Tibial nerve (tissue), 4 donors: ENCODE measurements around the gene HOXB9. TPM values are rescaled to one million over a fixed set of nuclear protein-coding genes. Genes with fewer than 3 reads are reported as not detected.

Experiments used
- DNase-seq, 2 donors: peaks; one replicate each; pipeline ENCODE4 v3.0.0-alpha.2; 2019; ENCODE audit warnings: low spot score in 2 of 2
- H3K27ac ChIP-seq, 4 donors: fragments of 200-600 bp; sonication (generic) in 3 of 4; one replicate each; pipeline ENCODE4 v1.5.1; 2017 to 2019; ENCODE audit warnings: mild to moderate bottlenecking in 1 of 4
- H3K27me3 ChIP-seq, 2 donors: fragments of 200-600 bp; sonication (generic) in 1 of 2; one replicate each; pipeline versions ENCODE4 v1.5.1 to v1.6.0; 2017 to 2019
- H3K36me3 ChIP-seq, 3 donors: fragments of 200-600 bp; sonication (generic); one replicate each; pipeline ENCODE4 v1.5.1; 2018 to 2019
- H3K4me1 ChIP-seq, 4 donors: fragments of 200-600 bp; sonication (generic) in 3 of 4; one replicate each; pipeline ENCODE4 v1.5.1; 2017 to 2019
- H3K4me3 ChIP-seq, 4 donors: fragments of 200-600 bp; sonication (generic) in 3 of 4; one replicate each; pipeline ENCODE4 v1.5.1; 2017 to 2019; ENCODE audit warnings: mild to moderate bottlenecking in 1 of 4, moderate library complexity in 1 of 4
- H3K9me3 ChIP-seq, 4 donors: fragments of 200-600 bp; sonication (generic) in 3 of 4; one replicate each; pipeline ENCODE4 v1.5.1; 2017 to 2019
- CTCF ChIP-seq, 5 experiments: fragments of 200-600 bp in 3 of 5; fragments of 450-650 bp in 2 of 5; sonication (generic) in 3 of 5; IDR thresholded peaks; one replicate each; pipeline ENCODE4 v1.5.1; 2016 to 2019; ENCODE audit warnings: antibody characterized with exemption in 5 of 5, mild to moderate bottlenecking in 3 of 5, moderate library complexity in 2 of 5
- EP300 ChIP-seq, 2 donors: sonication (generic); formaldehyde crosslinking; IDR thresholded peaks; one replicate each; pipeline ENCODE4 v1.6.1; 2017; ENCODE audit warnings: antibody characterized with exemption in 2 of 2, mild to moderate bottlenecking in 1 of 2
- POLR2A ChIP-seq, 2 donors: fragments of 450-650 bp; IDR thresholded peaks; one replicate each; pipeline ENCODE4 v1.6.1; 2017; ENCODE audit warnings: antibody characterized with exemption in 2 of 2, mild to moderate bottlenecking in 2 of 2, moderate library complexity in 2 of 2
- WGBS, 2 donors: methylation state at CpG; one replicate each; pipeline ENCODE4 v1.1.5; 2018; 5-methylcytosine and 5-hydroxymethylcytosine counted together
- total RNA-seq, 4 donors: library from RNA; depleted of rRNA; stranded (reverse); fragments of >200 nt; gene quantifications; one replicate each; pipeline ENCODE4 v1.1.0, GENCODE V29; 2016

HOXB9 gene
- total RNA-seq, 4 donors from 2014 or later: 0.21 to 0.30 TPM; not detected in 2

- no peaks in the 10 kb centered on the region for H3K36me3 ChIP-seq
- TF ChIP-seq POLR2A (IDR thresholded peaks at IDR 0.05) (no peak), CTCF (IDR thresholded peaks at IDR 0.05) (no peak), EP300 (IDR thresholded peaks at IDR 0.05) (no peak)
- no peak for DNase-seq
- no peak overlapping the region for H3K27ac ChIP-seq
- H3K4me3 ChIP-seq: no peak overlapping the region
- no peaks in the 10 kb centered on the region for H3K9me3 ChIP-seq
- 42 to 58% methylated on average over 15 of the region's 15 CpGs for WGBS, 2 donors
- H3K27me3 ChIP-seq: peaks cover 0 to 100% of the 10 kb centered on the region in 2 donors
- peaks cover 0 to 22% (median 7%) of the 10 kb centered on the region in 4 donors for H3K4me1 ChIP-seq
Observed at GRCh38 chr17:48630925-48631692, 5.0 kb upstream of the HOXB9 start.

GRCh38 chr17:48630009-48630924 lies 4.1 kb upstream of the HOXB9 start:
- peaks cover 0 to 100% of the 10 kb centered on the region in 2 donors for H3K27me3 ChIP-seq
- WGBS, 2 donors: 61 to 65% methylated on average over 15 of the region's 15 CpGs

DNA sequence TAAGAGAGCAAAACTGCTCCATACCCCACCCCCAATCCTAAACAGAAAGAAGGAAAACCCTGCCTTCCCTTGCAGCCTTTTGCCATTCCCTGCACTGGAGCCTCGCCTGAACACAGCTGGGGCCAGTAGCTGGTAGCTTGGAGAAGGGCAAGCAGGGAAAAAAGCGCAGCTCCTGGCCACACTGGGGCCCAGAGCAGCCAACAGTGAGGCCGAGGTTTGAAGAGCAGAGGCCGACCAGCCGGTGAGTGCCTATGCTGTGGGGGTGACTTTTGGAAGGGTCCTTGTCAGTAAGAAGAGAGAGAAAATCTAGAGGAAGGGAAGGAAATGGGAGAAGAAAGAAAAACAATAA lies 3.2 kb upstream of the HOXB9 start:
- Histone ChIP-seq H3K4me1 (peaks cover 0 to 39% (median 20%) of the 10 kb centered on the region in 4 donors), H3K4me3 (no peak overlapping the region), H3K9me3 (no peaks in the 10 kb centered on the region), H3K36me3 (no peaks in the 10 kb centered on the region), H3K27me3 (peaks cover 0 to 100% of the 10 kb centered on the region in 2 donors), H3K27ac (no peak overlapping the region)
- WGBS, 2 donors: 49 to 53% methylated on average over 5 of the region's 5 CpGs
- TF ChIP-seq CTCF (IDR thresholded peaks at IDR 0.05) (no peak), EP300 (IDR thresholded peaks at IDR 0.05) (no peak)
- no peak for DNase-seq

More at GRCh38 chr17:48630009-48630924, 4.1 kb upstream of the HOXB9 start:
- TF ChIP-seq POLR2A (IDR thresholded peaks at IDR 0.05): no peak
- TF ChIP-seq CTCF (IDR thresholded peaks at IDR 0.05): no peak
- no peak for TF ChIP-seq EP300 (IDR thresholded peaks at IDR 0.05)
- Histone ChIP-seq H3K27ac (no peak overlapping the region), H3K4me1 (peaks cover 0 to 30% (median 16%) of the 10 kb centered on the region in 4 donors), H3K9me3 (no peaks in the 10 kb centered on the region), H3K36me3 (no peaks in the 10 kb centered on the region), H3K4me3 (no peak overlapping the region)
- no peak for DNase-seq

- WGBS, 2 donors: 49 to 50% methylated on average over 5 of the region's 5 CpGs
- Histone ChIP-seq H3K36me3 (no peaks in the 10 kb centered on the region), H3K9me3 (no peaks in the 10 kb centered on the region), H3K4me3 (no peak overlapping the region), H3K4me1 (peaks cover 0 to 37% (median 20%) of the 10 kb centered on the region in 4 donors), H3K27ac (no peak overlapping the region), H3K27me3 (peaks cover 0 to 100% of the 10 kb centered on the region in 2 donors)
- TF ChIP-seq CTCF (IDR thresholded peaks at IDR 0.05) (no peak), POLR2A (IDR thresholded peaks at IDR 0.05) (no peak), EP300 (IDR thresholded peaks at IDR 0.05) (no peak)
- DNase-seq: no peak
Observed at GRCh38 chr17:48628649-48629410, 2.7 kb upstream of the HOXB9 start.
